Vagina (tissue), 2 donors: Measurements from ENCODE around the gene LPP.

ENCODE experiments used
- CTCF ChIP-seq, 3 experiments: fragments of 450-650 bp in 2 of 3; fragments of 200-600 bp in 1 of 3; sonication (generic) in 1 of 3; IDR thresholded peaks; one replicate each; pipeline ENCODE4 v1.5.1; 2017 to 2019; ENCODE audit warnings: antibody characterized with exemption in 3 of 3, mild to moderate bottlenecking in 2 of 3, moderate library complexity in 2 of 3
- POLR2AphosphoS5 ChIP-seq, 2 donors: sonication (generic); formaldehyde crosslinking; IDR thresholded peaks; one replicate each; pipeline ENCODE4 v1.9.0; 2017; ENCODE audit warnings: antibody characterized with exemption in 2 of 2, mild to moderate bottlenecking in 2 of 2, low read depth in 1 of 2; ENCODE audit not compliant: insufficient read depth in 1 of 2

DNA sequence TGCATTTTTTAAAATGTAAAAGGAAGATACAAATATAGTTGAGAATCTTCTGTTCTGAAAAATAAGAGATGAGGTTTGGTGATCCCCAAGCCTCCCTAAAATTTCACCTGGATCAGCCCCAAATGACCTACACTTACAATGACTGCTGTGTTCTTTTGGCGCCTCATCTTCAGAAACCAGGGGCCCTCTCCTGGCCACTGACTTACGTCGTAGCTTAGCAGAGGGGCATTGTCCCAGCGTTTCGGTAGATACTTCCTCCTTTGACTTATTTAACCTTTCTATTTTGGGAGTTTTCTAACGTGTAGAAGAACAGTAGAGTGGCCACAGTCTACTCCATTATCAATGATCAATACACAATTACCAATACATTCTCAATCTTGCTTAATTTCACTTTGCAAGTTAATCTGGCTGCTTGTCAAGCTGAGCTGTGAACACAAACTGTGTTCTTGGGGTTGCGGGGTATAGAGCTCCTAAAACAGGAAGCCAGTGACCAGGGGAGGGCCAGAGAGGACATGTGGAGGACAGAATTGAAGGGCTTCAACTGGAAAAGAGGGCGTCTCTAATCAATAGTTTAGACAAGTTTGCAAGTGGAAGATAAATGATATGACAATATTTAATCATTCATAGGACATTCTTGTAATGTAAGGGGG lies 419.5 kb downstream of the LPP start:
- TF ChIP-seq CTCF (IDR thresholded peaks at IDR 0.05) (no peak), POLR2AphosphoS5 (IDR thresholded peaks at IDR 0.05; ENCODE audit: insufficient read depth in 1 of 2, low read depth in 1 of 2) (no peak)
